H9 (cell line): ENCODE data around the gene OVOL3. TPM values are rescaled to one million over a fixed set of nuclear protein-coding genes. Genes with fewer than 3 reads are reported as not detected.

Experiments used
- DNase-seq: peaks from one replicate; pipeline ENCODE4 v3.0.0-alpha.2; 2017
- H2AFZ ChIP-seq: one replicate; pipeline ENCODE4 v1.6.1; 2013; ENCODE audit warnings: mild to moderate bottlenecking, low read length, control low read depth, moderate library complexity
- H2AK5ac ChIP-seq: 2 replicates; pipeline ENCODE4 v1.6.1; 2013; ENCODE audit warnings: low read length, control low read depth, mixed read lengths; ENCODE audit not compliant: insufficient read length
- H2BK120ac ChIP-seq: one replicate; pipeline ENCODE4 v1.6.1; 2013; ENCODE audit warnings: low read depth, mild to moderate bottlenecking, low read length, control low read depth, inconsistent platforms; ENCODE audit not compliant: poor library complexity, severe bottlenecking
- H2BK12ac ChIP-seq: 2 replicates; pipeline ENCODE4 v1.6.1; 2013; ENCODE audit warnings: low read length, control low read depth, mixed read lengths, low read depth; ENCODE audit not compliant: insufficient read length
- H2BK15ac ChIP-seq: 2 replicates; pipeline ENCODE4 v1.6.1; 2013; ENCODE audit warnings: low read depth, low read length, control low read depth
- H2BK20ac ChIP-seq: one replicate; pipeline ENCODE4 v1.6.1; 2013; ENCODE audit warnings: low read depth, mild to moderate bottlenecking, low read length, control low read depth, inconsistent platforms; ENCODE audit not compliant: poor library complexity, severe bottlenecking
- H2BK5ac ChIP-seq: 2 replicates; pipeline ENCODE4 v1.6.1; 2013; ENCODE audit warnings: low read length, control low read depth, mixed read lengths; ENCODE audit not compliant: insufficient read length
- H3K14ac ChIP-seq: 2 replicates; pipeline ENCODE4 v1.6.1; 2013; ENCODE audit warnings: low read length, control low read depth; ENCODE audit not compliant: insufficient read depth
- H3K18ac ChIP-seq: 2 replicates; pipeline ENCODE4 v1.6.1; 2013; ENCODE audit warnings: low read depth, mild to moderate bottlenecking, mixed read lengths, low read length, control low read depth; ENCODE audit not compliant: insufficient read length
- H3K23ac ChIP-seq: 2 replicates; pipeline ENCODE4 v1.6.1; 2013; ENCODE audit warnings: low read length, control low read depth, mixed read lengths, low read depth; ENCODE audit not compliant: insufficient read length
- H3K23me2 ChIP-seq: 2 replicates; pipeline ENCODE4 v1.6.1; 2013; ENCODE audit warnings: low read depth, mild to moderate bottlenecking, mixed read lengths, low read length, control low read depth; ENCODE audit not compliant: insufficient read length, poor library complexity, severe bottlenecking
- H3K27ac ChIP-seq: 2 replicates; pipeline ENCODE4 v1.5.1; 2013; ENCODE audit warnings: low read length, control low read depth, mixed read lengths, low read depth; ENCODE audit not compliant: insufficient read length
- H3K27me3 ChIP-seq: 2 replicates; pipeline ENCODE4 v1.6.1; 2013; ENCODE audit warnings: low read length, control low read depth, inconsistent platforms; ENCODE audit not compliant: insufficient read depth
- H3K4ac ChIP-seq: 2 replicates; pipeline ENCODE4 v1.6.1; 2013; ENCODE audit warnings: low read depth, mild to moderate bottlenecking, control low read depth, inconsistent platforms, low read length, moderate library complexity
- H3K4me1 ChIP-seq: 2 replicates; pipeline ENCODE4 v1.6.1; 2013; ENCODE audit warnings: low read length, control low read depth, inconsistent platforms; ENCODE audit not compliant: insufficient read depth
- H3K4me2 ChIP-seq: 2 replicates; pipeline ENCODE4 v1.6.1; 2013; ENCODE audit warnings: low read length, control low read depth, mixed read lengths; ENCODE audit not compliant: insufficient read length, insufficient read depth
- H3K56ac ChIP-seq: 2 replicates; pipeline ENCODE4 v1.6.1; 2013; ENCODE audit warnings: low read depth, mild to moderate bottlenecking, mixed read lengths, low read length, control low read depth; ENCODE audit not compliant: insufficient read length
- H3K79me1 ChIP-seq: 2 replicates; pipeline ENCODE4 v1.6.1; 2013; ENCODE audit warnings: low read depth, mild to moderate bottlenecking, moderate library complexity, low read length, control low read depth, inconsistent platforms; ENCODE audit not compliant: insufficient read depth, poor library complexity, severe bottlenecking
- H3K79me2 ChIP-seq: 2 replicates; pipeline ENCODE4 v1.6.1; 2013; ENCODE audit warnings: low read length, control low read depth, inconsistent platforms; ENCODE audit not compliant: insufficient read depth
- H3K9ac ChIP-seq: 2 replicates; pipeline ENCODE4 v1.6.1; 2013; ENCODE audit warnings: low read length, control low read depth, mixed read lengths; ENCODE audit not compliant: insufficient read length; ENCODE audit errors: extremely low read depth
- H3K9me3 ChIP-seq: one replicate; pipeline ENCODE4 v1.6.1; 2013; ENCODE audit warnings: low read depth, low read length, inconsistent platforms; ENCODE audit not compliant: control insufficient read depth
- H3T11ph ChIP-seq: one replicate; pipeline ENCODE4 v1.6.1; 2013; ENCODE audit warnings: mild to moderate bottlenecking, low read length, control low read depth, inconsistent platforms
- H4K20me1 ChIP-seq: one replicate; pipeline ENCODE4 v1.6.1; 2013; ENCODE audit not compliant: control insufficient read depth, insufficient read length, insufficient read depth
- H4K5ac ChIP-seq: 2 replicates; pipeline ENCODE4 v1.6.1; 2013; ENCODE audit warnings: low read depth, mild to moderate bottlenecking, mixed read lengths, low read length, control low read depth; ENCODE audit not compliant: insufficient read length
- H4K8ac ChIP-seq: replicated peaks from 2 replicates; pipeline ENCODE4 v1.6.1; 2013; ENCODE audit warnings: low read length, control low read depth, mixed read lengths, low read depth; ENCODE audit not compliant: insufficient read length
- H4K91ac ChIP-seq: 2 replicates; pipeline ENCODE4 v1.6.1; 2013; ENCODE audit warnings: low read depth, mild to moderate bottlenecking, moderate library complexity, mixed read lengths, low read length, control low read depth; ENCODE audit not compliant: insufficient read length
- H3K27ac Mint-ChIP-seq, 3 experiments: 2 replicates in 2 of 3; 3 replicates in 1 of 3; pipeline ENCODE4 v1.8.0; 2020 to 2021; ENCODE audit warnings: mixed read lengths in 3 of 3, mild to moderate bottlenecking in 1 of 3, moderate library complexity in 1 of 3
- H3K27me3 Mint-ChIP-seq: 2 replicates; pipeline ENCODE4 v1.8.0; 2021; ENCODE audit warnings: low read depth, mild to moderate bottlenecking, moderate library complexity, mixed read lengths
- H3K36me3 Mint-ChIP-seq, 3 experiments: 2 replicates in 2 of 3; 3 replicates in 1 of 3; pipeline ENCODE4 v1.8.0; 2020 to 2021; ENCODE audit warnings: low read depth in 3 of 3, mixed read lengths in 3 of 3; ENCODE audit not compliant: insufficient read depth in 1 of 3
- H3K4me1 Mint-ChIP-seq, 2 experiments: 2 replicates each; pipeline ENCODE4 v1.8.0; 2020; ENCODE audit warnings: mixed read lengths in 2 of 2
- H3K4me3 Mint-ChIP-seq, 2 experiments: 2 replicates in 1 of 2; 3 replicates in 1 of 2; pipeline ENCODE4 v1.8.0; 2020 to 2021; ENCODE audit warnings: mild to moderate bottlenecking in 2 of 2, mixed read lengths in 2 of 2, moderate library complexity in 1 of 2
- H3K9me3 Mint-ChIP-seq, 2 experiments: 2 replicates in 1 of 2; 3 replicates in 1 of 2; pipeline ENCODE4 v1.8.0; 2020; ENCODE audit warnings: mild to moderate bottlenecking in 2 of 2, mixed read lengths in 2 of 2, moderate library complexity in 1 of 2
- WGBS: extraction: QIAGEN DNeasy Blood & Tissue Kit; methylation state at CpG from one replicate; pipeline ENCODE4 v1.1.7; 2013; ENCODE audit warnings: missing lambda C conversion rate, low lambda C conversion rate, mixed read lengths; ENCODE audit not compliant: insufficient read length; ENCODE audit errors: extremely low coverage; 5-methylcytosine and 5-hydroxymethylcytosine counted together
- total RNA-seq: library from RNA; stranded (reverse); gene quantifications from 2 replicates; pipeline ENCODE4 v1.2.1, GENCODE V29; 2021
- TF ChIP-seq, protein P1 (sequence below): fragments of 200-600 bp; sonication (generic); conservative IDR thresholded peaks from 3 replicates; pipeline ENCODE4 v1.8.0; 2021; ENCODE audit warnings: antibody characterized with exemption, mild to moderate bottlenecking

OVOL3 gene
- total RNA-seq, 1 experiment from 2014 or later, result not detected

- H3K27ac Mint-ChIP-seq, result no peak overlapping the region
- Histone ChIP-seq H3K79me1 (no peaks in the 10 kb centered on the region), H3K27me3 (no peaks in the 10 kb centered on the region), H3K27ac (no peak overlapping the region), H2BK12ac (no peak overlapping the region), H3K4me1 (no peaks in the 10 kb centered on the region), H2BK20ac (no peak overlapping the region), H3K56ac (no peak overlapping the region), H2BK120ac (no peak overlapping the region), H3K4me2 (no peak overlapping the region), H3T11ph (no peak overlapping the region), H3K79me2 (no peaks in the 10 kb centered on the region), H4K20me1 (no peaks in the 10 kb centered on the region), H4K91ac (no peak overlapping the region), H4K5ac (no peak overlapping the region), H2BK5ac (no peak overlapping the region), H3K14ac (no peak overlapping the region), H3K9me3 (no peaks in the 10 kb centered on the region), H3K23ac (no peak overlapping the region), H3K23me2 (no peaks in the 10 kb centered on the region), H4K8ac (no peak overlapping the region), H3K18ac (no peak overlapping the region), H2BK15ac (no peak overlapping the region), H2AFZ (no peak overlapping the region), H3K4ac (no peak overlapping the region), H2AK5ac (no peak overlapping the region), H3K9ac (no peak overlapping the region)
- TF ChIP-seq, protein P1, sequence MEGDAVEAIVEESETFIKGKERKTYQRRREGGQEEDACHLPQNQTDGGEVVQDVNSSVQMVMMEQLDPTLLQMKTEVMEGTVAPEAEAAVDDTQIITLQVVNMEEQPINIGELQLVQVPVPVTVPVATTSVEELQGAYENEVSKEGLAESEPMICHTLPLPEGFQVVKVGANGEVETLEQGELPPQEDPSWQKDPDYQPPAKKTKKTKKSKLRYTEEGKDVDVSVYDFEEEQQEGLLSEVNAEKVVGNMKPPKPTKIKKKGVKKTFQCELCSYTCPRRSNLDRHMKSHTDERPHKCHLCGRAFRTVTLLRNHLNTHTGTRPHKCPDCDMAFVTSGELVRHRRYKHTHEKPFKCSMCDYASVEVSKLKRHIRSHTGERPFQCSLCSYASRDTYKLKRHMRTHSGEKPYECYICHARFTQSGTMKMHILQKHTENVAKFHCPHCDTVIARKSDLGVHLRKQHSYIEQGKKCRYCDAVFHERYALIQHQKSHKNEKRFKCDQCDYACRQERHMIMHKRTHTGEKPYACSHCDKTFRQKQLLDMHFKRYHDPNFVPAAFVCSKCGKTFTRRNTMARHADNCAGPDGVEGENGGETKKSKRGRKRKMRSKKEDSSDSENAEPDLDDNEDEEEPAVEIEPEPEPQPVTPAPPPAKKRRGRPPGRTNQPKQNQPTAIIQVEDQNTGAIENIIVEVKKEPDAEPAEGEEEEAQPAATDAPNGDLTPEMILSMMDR, result no peak
- H3K27me3 Mint-ChIP-seq, result no peaks in the 10 kb centered on the region
- no peak for DNase-seq
- no peaks in the 10 kb centered on the region for H3K9me3 Mint-ChIP-seq
- H3K4me3 Mint-ChIP-seq, result no peak overlapping the region
- no CpG with 5 or more reads among the region's 19 CpGs for WGBS
- H3K36me3 Mint-ChIP-seq, result peaks cover 29 to 74% (median 58%) of the 10 kb centered on the region in 3 experiments
- no peaks in the 10 kb centered on the region for H3K4me1 Mint-ChIP-seq
Observed at GRCh38 chr19:36099166-36099785, 11.7 kb upstream of the OVOL3 start.
